ENCODE results near the gene AKT3. TPM values are rescaled to one million over a fixed set of nuclear protein-coding genes. Genes with fewer than 3 reads are reported as not detected.
A peak's percentile ranks its signal among the peaks of the same experiment; 100 is the strongest.

Gene AKT3
- total RNA-seq, 4 donors from 2014 or later: 3.8 to 31.7 (median 8.6) TPM

- no peak for TF ChIP-seq POLR2AphosphoS5 (IDR thresholded peaks at IDR 0.05)
- no peak for TF ChIP-seq POLR2A (IDR thresholded peaks at IDR 0.05)
- no peak for TF ChIP-seq CTCF (IDR thresholded peaks at IDR 0.05)
- no peak for TF ChIP-seq EP300 (IDR thresholded peaks at IDR 0.05)
- Histone ChIP-seq H3K27me3 (no peaks in the 10 kb centered on the region), H3K27ac (no peak overlapping the region), H3K4me1 (peaks cover 15% of the 10 kb centered on the region), H3K4me3 (no peak overlapping the region), H3K9me3 (no peaks in the 10 kb centered on the region), H3K36me3 (no peaks in the 10 kb centered on the region)
- no peak for DNase-seq (ENCODE audit: low spot score in 2 of 2)
- 100% methylated on average over 1 of the region's 1 CpG for WGBS
Observed at GRCh38 chr1:243716906-243717305, 133.1 kb downstream of the AKT3 start.

- H3K36me3 ChIP-seq: no peaks in the 10 kb centered on the region
- no peak for DNase-seq (ENCODE audit: low spot score in 2 of 2)
- WGBS: 62% methylated on average over 3 of the region's 3 CpGs
- no peaks in the 10 kb centered on the region for H3K27me3 ChIP-seq
- H3K4me3 ChIP-seq: no peak overlapping the region
- H3K27ac ChIP-seq: no peak overlapping the region
- TF ChIP-seq EP300 (IDR thresholded peaks at IDR 0.05) (no peak), POLR2A (IDR thresholded peaks at IDR 0.05) (no peak), CTCF (IDR thresholded peaks at IDR 0.05) (no peak), POLR2AphosphoS5 (IDR thresholded peaks at IDR 0.05) (no peak)
- H3K9me3 ChIP-seq: no peaks in the 10 kb centered on the region
- H3K4me1 ChIP-seq: peaks cover 15% of the 10 kb centered on the region
Observed at GRCh38 chr1:243715285-243715684, 134.8 kb downstream of the AKT3 start.

- no peak for TF ChIP-seq POLR2AphosphoS5 (IDR thresholded peaks at IDR 0.05)
- H3K27ac ChIP-seq: no peak overlapping the region
- peaks cover 15% of the 10 kb centered on the region for H3K4me1 ChIP-seq
- no peaks in the 10 kb centered on the region for H3K9me3 ChIP-seq
- no peaks in the 10 kb centered on the region for H3K27me3 ChIP-seq
- H3K36me3 ChIP-seq: no peaks in the 10 kb centered on the region
- H3K4me3 ChIP-seq: peak overlapping the region; percentile 3
- DNase-seq (ENCODE audit: low spot score in 2 of 2): no peak
- WGBS: 41% methylated on average over 10 of the region's 10 CpGs
Observed at GRCh38 chr1:243713470-243714186, 136.4 kb downstream of the AKT3 start.

- Histone ChIP-seq H3K27me3 (no peaks in the 10 kb centered on the region), H3K9me3 (no peaks in the 10 kb centered on the region), H3K4me3 (peak overlapping the region; percentile 3), H3K36me3 (no peaks in the 10 kb centered on the region), H3K4me1 (peaks cover 15% of the 10 kb centered on the region), H3K27ac (no peak overlapping the region)
- 33% methylated on average over 5 of the region's 5 CpGs for WGBS
- DNase-seq (ENCODE audit: low spot score in 2 of 2): no peak
- no peak for TF ChIP-seq POLR2A (IDR thresholded peaks at IDR 0.05)
- TF ChIP-seq POLR2AphosphoS5 (IDR thresholded peaks at IDR 0.05): no peak
- no peak for TF ChIP-seq CTCF (IDR thresholded peaks at IDR 0.05)
- no peak for TF ChIP-seq EP300 (IDR thresholded peaks at IDR 0.05)
Observed at GRCh38 chr1:243712941-243713340, 137.1 kb downstream of the AKT3 start.

GRCh38 chr1:243712242-243712641, 137.8 kb downstream of the AKT3 start:
- peaks cover 15% of the 10 kb centered on the region for H3K4me1 ChIP-seq
- H3K9me3 ChIP-seq: no peaks in the 10 kb centered on the region
- DNase-seq (ENCODE audit: low spot score in 2 of 2): no peak
- no peak for TF ChIP-seq CTCF (IDR thresholded peaks at IDR 0.05)
- no peak for TF ChIP-seq POLR2A (IDR thresholded peaks at IDR 0.05)
- no peak for TF ChIP-seq POLR2AphosphoS5 (IDR thresholded peaks at IDR 0.05)
- no peak for TF ChIP-seq EP300 (IDR thresholded peaks at IDR 0.05)
- no peaks in the 10 kb centered on the region for H3K27me3 ChIP-seq
- no peak overlapping the region for H3K4me3 ChIP-seq
- 77% methylated on average over 5 of the region's 5 CpGs for WGBS
- H3K36me3 ChIP-seq: no peaks in the 10 kb centered on the region
- H3K27ac ChIP-seq: no peak overlapping the region

Measured in suprapubic skin (tissue), 4 donors.